Esophagus squamous epithelium (tissue), 4 donors: ENCODE measurements around the gene HYOU1.

Source experiments
- CTCF ChIP-seq, 6 experiments: fragments of 450-650 bp in 4 of 6; fragments of 200-600 bp in 2 of 6; sonication (generic) in 2 of 6; IDR thresholded peaks; one replicate each; pipeline ENCODE4 v1.5.1; 2016 to 2019; ENCODE audit warnings: antibody characterized with exemption in 6 of 6, mild to moderate bottlenecking in 4 of 6, moderate library complexity in 4 of 6
- POLR2A ChIP-seq, 4 donors: fragments of 450-650 bp; IDR thresholded peaks; one replicate each; pipeline ENCODE4 v1.6.1; 2017; ENCODE audit warnings: antibody characterized with exemption in 4 of 4, mild to moderate bottlenecking in 4 of 4, moderate library complexity in 3 of 4

DNA sequence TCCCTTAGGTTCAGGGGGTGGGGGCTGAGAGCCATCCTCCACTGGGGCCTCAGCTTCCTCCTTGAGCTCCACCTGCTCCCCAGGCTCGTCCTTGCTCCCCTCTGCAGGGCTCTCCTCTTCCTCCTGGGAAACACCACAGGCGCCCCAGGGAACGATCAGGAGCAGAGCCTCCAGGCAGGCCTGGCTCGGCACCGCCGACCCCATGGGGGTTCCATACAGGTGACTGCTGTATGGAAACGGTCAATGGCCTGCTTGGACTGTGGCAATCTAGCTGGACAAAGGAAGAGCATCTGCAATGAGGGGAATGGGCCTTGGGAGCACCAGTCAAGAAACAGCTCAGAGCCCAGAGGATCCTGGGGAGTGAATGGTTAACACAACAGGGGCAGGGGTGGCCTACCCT lies 7.9 kb downstream of the HYOU1 start:
- no peak for TF ChIP-seq CTCF (IDR thresholded peaks at IDR 0.05)
- TF ChIP-seq POLR2A (IDR thresholded peaks at IDR 0.05): no peak
